RWPE1 (cell line): Measurements from ENCODE around the gene PROX1.

ENCODE experiments used
- CTCF ChIA-PET: fragments of 350-600 bp; sonication (Branson Sonifier 250); formaldehyde crosslinking; extraction: SDS; loops from one replicate; lab custom pipeline; 2021; lab: Yijun Ruan, JAX
- POLR2A ChIA-PET: fragments of 400-600 bp; formaldehyde crosslinking; extraction: SDS; loops from one replicate; lab custom pipeline; 2020; ENCODE audit warnings: antibody characterized with exemption; ENCODE audit not compliant: low non-redundant PET; lab: Yijun Ruan, JAX
- DNase-seq: peaks from one replicate; pipeline ENCODE4 v3.0.0; 2012; ENCODE audit warnings: low spot score
- H3K27ac ChIP-seq: fragments of 450-650 bp; 2 replicates; pipeline ENCODE4 v1.5.1; 2017
- CTCF ChIP-seq: fragments of 450-650 bp; conservative IDR thresholded peaks from 2 replicates; pipeline ENCODE4 v1.5.1; 2017; ENCODE audit warnings: low read depth, mild to moderate bottlenecking

The PROX1 gene

GRCh38 chr1:214014730-214015129 lies 27.0 kb downstream of the PROX1 start:
- H3K27ac ChIP-seq: no peak overlapping the region
- ChIA-PET POLR2A (no interaction called here), CTCF (no interaction called here)
- no peak for DNase-seq
- TF ChIP-seq CTCF: no peak

DNA sequence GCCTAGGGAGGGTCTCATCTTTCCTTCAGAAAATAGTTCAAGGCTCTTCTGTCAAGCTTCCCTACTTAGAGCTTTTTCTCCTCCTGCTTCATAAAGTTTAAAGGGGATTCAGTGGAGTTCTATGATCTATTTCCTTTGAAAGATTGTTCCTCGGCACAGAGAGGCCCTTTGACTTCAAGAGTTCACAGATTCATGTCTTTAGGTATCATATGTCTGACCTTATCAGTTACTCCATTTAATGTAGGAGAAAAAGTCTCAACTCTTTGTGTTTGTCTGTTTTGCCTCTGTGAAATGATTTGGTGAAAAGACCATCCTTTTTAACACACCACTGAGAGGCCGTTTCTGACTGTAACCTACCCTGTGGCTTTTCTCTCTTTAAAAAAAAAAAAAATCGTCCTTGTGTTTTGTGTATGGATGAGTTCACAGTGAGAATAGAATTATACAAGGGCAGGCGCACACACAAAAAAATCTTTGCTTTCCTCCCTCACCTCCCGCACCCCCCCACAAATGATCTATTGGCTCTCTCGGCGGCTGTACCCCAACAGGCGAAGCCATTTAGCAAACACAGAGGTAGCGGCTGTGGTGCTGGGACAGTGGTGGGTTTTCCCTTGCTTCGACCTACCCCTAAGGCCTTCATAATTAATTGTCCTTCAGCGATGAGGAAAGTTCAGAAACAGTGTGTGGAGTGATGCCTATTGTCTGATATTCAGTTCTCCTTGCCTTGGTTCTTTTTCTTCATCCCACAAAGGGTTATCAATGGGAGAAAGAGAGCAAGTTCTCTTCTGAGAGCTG lies 29.6 kb downstream of the PROX1 start:
- POLR2A ChIA-PET: no interaction called here
- CTCF ChIA-PET: no interaction called here
- no peak for DNase-seq
- no peak overlapping the region for H3K27ac ChIP-seq
- no peak for TF ChIP-seq CTCF

DNA sequence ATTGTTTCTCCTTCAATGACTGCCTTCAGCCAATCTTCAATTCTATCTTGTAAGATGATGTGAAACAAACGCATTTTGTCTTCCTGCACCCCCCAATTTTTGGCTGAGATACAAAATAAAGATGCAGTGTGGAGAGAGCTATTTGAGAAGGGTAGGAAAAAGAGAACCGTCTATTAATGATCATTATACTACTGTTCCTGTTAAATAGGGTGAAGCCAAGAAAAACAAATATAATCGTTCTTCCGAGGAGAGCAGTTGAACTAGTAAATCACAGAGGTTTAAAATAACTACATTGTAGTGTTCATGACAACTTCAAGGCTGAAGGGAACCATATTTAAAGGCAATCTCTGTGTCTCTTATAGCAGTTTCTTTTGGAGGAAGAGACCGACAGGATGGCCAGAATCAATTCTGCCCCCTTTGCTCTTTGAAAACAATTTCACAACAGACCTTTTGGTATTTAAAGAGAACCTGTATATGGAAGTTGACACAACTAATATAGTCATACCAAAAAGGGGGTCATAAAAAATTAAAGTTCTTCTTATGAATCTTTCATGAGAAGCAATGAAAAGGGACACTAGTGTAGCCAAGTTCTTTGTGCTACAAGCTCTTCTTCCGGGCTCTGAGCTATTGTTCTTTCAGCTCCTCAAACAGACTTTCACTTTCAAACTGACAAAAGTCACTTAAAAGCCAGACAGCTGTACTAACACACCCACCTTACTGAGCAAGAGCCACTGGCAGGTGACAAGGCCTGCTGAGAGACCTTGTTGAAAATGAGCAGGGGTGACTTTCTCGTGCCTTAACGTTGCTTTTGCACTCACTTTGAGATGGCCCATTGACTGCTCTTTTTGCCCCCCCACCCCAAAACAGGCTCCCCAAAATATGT lies 30.9 kb downstream of the PROX1 start:
- H3K27ac ChIP-seq: no peak overlapping the region
- CTCF ChIA-PET: interaction anchor here (0.6 kb wide), 1 partner anchor 301 kb away, joined by 3 read pairs; no protein-coding TSS in a partner anchor
- POLR2A ChIA-PET: no interaction called here
- no peak for DNase-seq
- TF ChIP-seq CTCF: no peak

DNA sequence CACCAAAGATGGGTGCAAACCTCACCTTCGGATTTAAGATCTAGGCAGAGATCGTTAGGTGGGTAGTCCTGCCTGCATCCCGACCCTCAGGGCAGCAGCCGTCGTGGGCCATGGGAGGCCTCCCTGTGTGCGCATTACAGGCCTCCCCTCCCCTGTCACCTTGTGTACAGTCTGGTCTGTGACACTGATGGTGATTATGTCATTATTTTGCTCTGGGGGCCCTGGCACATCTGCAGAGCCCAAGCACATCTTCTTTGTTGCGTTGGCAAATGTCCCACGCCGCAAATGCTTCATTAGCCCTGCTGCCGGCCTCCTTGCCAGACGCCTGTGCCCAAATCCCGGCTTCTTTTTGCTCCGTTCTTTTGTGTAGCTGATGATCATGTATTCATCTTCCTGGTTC lies 31.7 kb downstream of the PROX1 start:
- no peak for TF ChIP-seq CTCF
- CTCF ChIA-PET: no interaction called here
- no peak overlapping the region for H3K27ac ChIP-seq
- POLR2A ChIA-PET: no interaction called here
- DNase-seq: no peak

DNA sequence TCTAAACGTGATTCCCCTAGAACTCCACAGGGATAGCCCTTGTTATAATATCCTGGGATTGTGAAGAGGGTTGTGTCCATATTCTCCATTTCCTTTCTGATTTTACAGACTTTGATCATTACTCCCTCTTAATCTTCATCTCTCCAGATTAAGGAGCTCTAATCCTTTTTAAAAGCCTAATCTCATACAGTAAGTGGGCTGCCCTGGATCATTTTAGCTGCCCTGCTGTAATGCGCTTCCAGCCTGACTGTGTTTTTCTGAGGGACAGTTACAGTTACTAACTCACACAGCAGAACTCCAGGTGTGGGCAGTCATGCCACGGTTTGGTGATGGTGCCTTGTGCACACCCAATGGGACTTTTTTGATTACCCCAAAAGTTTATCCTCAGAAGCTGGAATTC lies 33.5 kb downstream of the PROX1 start:
- CTCF ChIA-PET: no interaction called here
- POLR2A ChIA-PET: no interaction called here
- no peak for TF ChIP-seq CTCF
- H3K27ac ChIP-seq: no peak overlapping the region
- no peak for DNase-seq

GRCh38 chr1:214022229-214022791 lies 34.5 kb downstream of the PROX1 start:
- DNase-seq: no peak
- ChIA-PET CTCF (no interaction called here), POLR2A (no interaction called here)
- TF ChIP-seq CTCF: no peak
- H3K27ac ChIP-seq: no peak overlapping the region
